ENCODE results near the gene DOP1A. TPM values are rescaled to one million over a fixed set of nuclear protein-coding genes. Genes with fewer than 3 reads are reported as not detected.

The DOP1A gene
- total RNA-seq, 2 donors from 2014 or later: 25.9 to 26.7 TPM

GRCh38 chr6:83125425-83125824 is 58.0 kb downstream of the DOP1A start:
- ATAC-seq (no peak), DNase-seq (no peak)
- H3K27me3 ChIP-seq: no peaks in the 10 kb centered on the region
- no peaks in the 10 kb centered on the region for H3K9me3 ChIP-seq
- intact Hi-C loops (cut with DNase I): no loop called here
- TF ChIP-seq POLR2A (IDR thresholded peaks at IDR 0.05) (no peak), CTCF (IDR thresholded peaks at IDR 0.05) (no peak)
- H3K36me3 ChIP-seq (replicated peaks in 1 of 2; ENCODE audit: insufficient read depth in 1 of 2, low read depth in 2 of 2): peaks cover 0 to 27% of the 10 kb centered on the region in 2 donors
- no peak overlapping the region for H3K27ac ChIP-seq
- no peaks in the 10 kb centered on the region for H3K4me1 ChIP-seq
- no peak overlapping the region for H3K4me3 ChIP-seq

- Histone ChIP-seq H3K27me3 (no peaks in the 10 kb centered on the region), H3K4me3 (no peak overlapping the region), H3K9me3 (no peaks in the 10 kb centered on the region), H3K36me3 (replicated peaks in 1 of 2; ENCODE audit: insufficient read depth in 1 of 2, low read depth in 2 of 2) (peaks cover 0 to 28% of the 10 kb centered on the region in 2 donors), H3K4me1 (no peaks in the 10 kb centered on the region), H3K27ac (no peak overlapping the region)
- no peak for TF ChIP-seq POLR2A (IDR thresholded peaks at IDR 0.05)
- no peak for TF ChIP-seq CTCF (IDR thresholded peaks at IDR 0.05)
- intact Hi-C loops (cut with DNase I): no loop called here
- DNase-seq: no peak
- no peak for ATAC-seq
- WGBS, 2 donors: 91 to 94% methylated on average over 2 of the region's 2 CpGs
Measured at GRCh38 chr6:83126223-83126622, 58.8 kb downstream of the DOP1A start.

GRCh38 chr6:83126807-83127206 is 59.3 kb downstream of the DOP1A start:
- WGBS, 2 donors: 90 to 93% methylated on average over 5 of the region's 5 CpGs
- Histone ChIP-seq H3K4me1 (no peaks in the 10 kb centered on the region), H3K27ac (no peak overlapping the region), H3K27me3 (no peaks in the 10 kb centered on the region), H3K9me3 (no peaks in the 10 kb centered on the region), H3K36me3 (replicated peaks in 1 of 2; ENCODE audit: insufficient read depth in 1 of 2, low read depth in 2 of 2) (peaks cover 0 to 26% of the 10 kb centered on the region in 2 donors), H3K4me3 (no peak overlapping the region)
- intact Hi-C loops (cut with DNase I): no loop called here
- DNase-seq (no peak), ATAC-seq (no peak)
- TF ChIP-seq CTCF (IDR thresholded peaks at IDR 0.05) (no peak), POLR2A (IDR thresholded peaks at IDR 0.05) (no peak)

GRCh38 chr6:83127258-83127657 is 59.8 kb downstream of the DOP1A start:
- Histone ChIP-seq H3K27me3 (no peaks in the 10 kb centered on the region), H3K4me3 (no peak overlapping the region), H3K27ac (no peak overlapping the region), H3K9me3 (no peaks in the 10 kb centered on the region), H3K36me3 (replicated peaks in 1 of 2; ENCODE audit: insufficient read depth in 1 of 2, low read depth in 2 of 2) (peaks cover 0 to 26% of the 10 kb centered on the region in 2 donors), H3K4me1 (no peaks in the 10 kb centered on the region)
- DNase-seq (no peak), ATAC-seq (no peak)
- WGBS, 2 donors: 69 to 74% methylated on average over 5 of the region's 5 CpGs
- no peak for TF ChIP-seq CTCF (IDR thresholded peaks at IDR 0.05)
- TF ChIP-seq POLR2A (IDR thresholded peaks at IDR 0.05): no peak
- intact Hi-C loops (cut with DNase I): no loop called here

GRCh38 chr6:83127976-83128375 is 60.5 kb downstream of the DOP1A start:
- Histone ChIP-seq H3K4me1 (no peaks in the 10 kb centered on the region), H3K27me3 (no peaks in the 10 kb centered on the region), H3K4me3 (no peak overlapping the region), H3K36me3 (replicated peaks in 1 of 2; ENCODE audit: insufficient read depth in 1 of 2, low read depth in 2 of 2) (peaks cover 0 to 26% of the 10 kb centered on the region in 2 donors), H3K27ac (no peak overlapping the region), H3K9me3 (no peaks in the 10 kb centered on the region)
- WGBS, 2 donors: 88 to 92% methylated on average over 2 of the region's 2 CpGs
- intact Hi-C loops (cut with DNase I): no loop called here
- TF ChIP-seq POLR2A (IDR thresholded peaks at IDR 0.05): no peak
- no peak for TF ChIP-seq CTCF (IDR thresholded peaks at IDR 0.05)
- DNase-seq (no peak), ATAC-seq (no peak)

Data from body of pancreas (tissue), 4 donors.